ENCODE measurements around the gene NLRC5.
"Not testable (repeated sequence)": the region's sequence is repeated elsewhere in the genome, so short reads cannot be mapped to it uniquely, and the experiment has no call there.

Gene NLRC5

GRCh38 chr16:57001026-57001679, 11.8 kb downstream of the NLRC5 start:
- DNase-seq (ENCODE audit: low spot score) = no peak

GRCh38 chr16:57003439-57004386, 14.4 kb downstream of the NLRC5 start:
- DNase-seq (ENCODE audit: low spot score) = no peak

GRCh38 chr16:57004387-57005250, 15.3 kb downstream of the NLRC5 start:
- no peak for DNase-seq (ENCODE audit: low spot score)

- not testable (repeated sequence) for DNase-seq (ENCODE audit: low spot score)
Measured at GRCh38 chr16:57005597-57005996, 16.2 kb downstream of the NLRC5 start.

GRCh38 chr16:57007050-57007449, 17.7 kb downstream of the NLRC5 start:
- DNase-seq (ENCODE audit: low spot score) = no peak

GRCh38 chr16:57007530-57007929, 18.2 kb downstream of the NLRC5 start:
- DNase-seq (ENCODE audit: low spot score) = no peak

- no peak for DNase-seq (ENCODE audit: low spot score)
Measured at GRCh38 chr16:57008440-57008839, 19.1 kb downstream of the NLRC5 start.

- no peak for DNase-seq (ENCODE audit: low spot score)
Measured at GRCh38 chr16:57009643-57010170, 20.4 kb downstream of the NLRC5 start.

- no peak for DNase-seq (ENCODE audit: low spot score)
Measured at GRCh38 chr16:57012353-57012752, 23.0 kb downstream of the NLRC5 start.

GRCh38 chr16:57013229-57013628, 23.9 kb downstream of the NLRC5 start:
- DNase-seq (ENCODE audit: low spot score) = no peak

GRCh38 chr16:57013902-57014301, 24.5 kb downstream of the NLRC5 start:
- no peak for DNase-seq (ENCODE audit: low spot score)

GRCh38 chr16:57016301-57016700, 26.9 kb downstream of the NLRC5 start:
- no peak for DNase-seq (ENCODE audit: low spot score)

- DNase-seq (ENCODE audit: low spot score) = no peak
Measured at GRCh38 chr16:57016831-57017230, 27.5 kb downstream of the NLRC5 start.

- peak; percentile 73 for DNase-seq (ENCODE audit: low spot score)
Measured at GRCh38 chr16:57017251-57017650, 27.9 kb downstream of the NLRC5 start.

- no peak for DNase-seq (ENCODE audit: low spot score)
Measured at GRCh38 chr16:57019746-57020145, 30.4 kb downstream of the NLRC5 start.

GRCh38 chr16:57020651-57021050, 31.3 kb downstream of the NLRC5 start:
- no peak for DNase-seq (ENCODE audit: low spot score)

GRCh38 chr16:57021757-57022156, 32.4 kb downstream of the NLRC5 start:
- no peak for DNase-seq (ENCODE audit: low spot score)

GRCh38 chr16:57022445-57022844, 33.1 kb downstream of the NLRC5 start:
- DNase-seq (ENCODE audit: low spot score) = no peak

GRCh38 chr16:57023541-57024249, 34.3 kb downstream of the NLRC5 start:
- DNase-seq (ENCODE audit: low spot score) = no peak

- no peak for DNase-seq (ENCODE audit: low spot score)
Measured at GRCh38 chr16:57024894-57025680, 35.7 kb downstream of the NLRC5 start.

All from RKO (cell line).